ENCODE results near the gene TIMM22. TPM values are rescaled to one million over a fixed set of nuclear protein-coding genes. Genes with fewer than 3 reads are reported as not detected.

The TIMM22 gene
- total and polyA plus RNA-seq, 2 of the 4 experiments (the other 2 are of a cell fraction): 12.7 to 12.9 TPM

- no peak for TF ChIP-seq RFX5 (IDR thresholded peaks at IDR 0.05; ENCODE audit: low read depth, low read length)
- TF ChIP-seq ELK1 (IDR thresholded peaks at IDR 0.05; ENCODE audit: borderline replicate concordance, low read depth, low read length): no peak
- 0 out of 2 replicates have a peak, but pooled peaks have one; percentile 24 for TF ChIP-seq FOS (IDR thresholded peaks at IDR 0.05; ENCODE audit: low read depth, low read length)
Observed at GRCh38 chr17:996554-997344, at the start of gene TIMM22 (continued).
